Urothelium cell line (cell line): ENCODE results near the gene CCDC78.
"Not testable (repeated sequence)": the region's sequence is repeated elsewhere in the genome, so short reads cannot be mapped to it uniquely, and the experiment has no call there.

Experiments
- DNase-seq: peaks from one replicate; pipeline ENCODE4 v3.0.0; 2011; ENCODE audit warnings: low spot score, mixed read lengths
- FAIRE-seq: peaks from 2 replicates; lab custom pipeline; 2011; peaks lifted over from hg19 to GRCh38; lab: Jason Lieb, UNC

The CCDC78 gene

GRCh38 chr16:700684-701584 is 25.3 kb downstream of the CCDC78 start:
- FAIRE-seq, result no peak
- DNase-seq, result peak; percentile 64

GRCh38 chr16:698911-699671 is 27.2 kb downstream of the CCDC78 start:
- no peak for FAIRE-seq
- no peak for DNase-seq

GRCh38 chr16:695355-696089 is 30.7 kb downstream of the CCDC78 start:
- FAIRE-seq (no peak), DNase-seq (no peak)

- FAIRE-seq, result no peak
Measured at GRCh38 chr16:694863-695354, 31.3 kb downstream of the CCDC78 start.

GRCh38 chr16:694187-694862 is 31.9 kb downstream of the CCDC78 start:
- FAIRE-seq, result no peak
- no peak for DNase-seq

More at GRCh38 chr16:694863-695354, 31.3 kb downstream of the CCDC78 start:
- no peak for DNase-seq

GRCh38 chr16:693766-694165 is 32.5 kb downstream of the CCDC78 start:
- DNase-seq, result no peak
- no peak for FAIRE-seq

GRCh38 chr16:693364-693763 is 32.9 kb downstream of the CCDC78 start:
- DNase-seq (no peak), FAIRE-seq (no peak)

- FAIRE-seq (no peak), DNase-seq (no peak)
Measured at GRCh38 chr16:692356-693108, 33.7 kb downstream of the CCDC78 start.

GRCh38 chr16:691242-691641 is 35.0 kb downstream of the CCDC78 start:
- DNase-seq, FAIRE-seq: not testable (repeated sequence)

- FAIRE-seq, result peak; percentile 68
Measured at GRCh38 chr16:689175-689897, 36.9 kb downstream of the CCDC78 start.

GRCh38 chr16:687499-687898 is 38.7 kb downstream of the CCDC78 start:
- no peak for FAIRE-seq
- DNase-seq, result no peak

More at GRCh38 chr16:689175-689897, 36.9 kb downstream of the CCDC78 start:
- DNase-seq, result no peak

- no peak for DNase-seq
- FAIRE-seq, result no peak
Measured at GRCh38 chr16:686459-687260, 39.6 kb downstream of the CCDC78 start.

GRCh38 chr16:685967-686366 is 40.3 kb downstream of the CCDC78 start:
- DNase-seq (no peak), FAIRE-seq (peak; percentile 27)

- no peak for FAIRE-seq
Measured at GRCh38 chr16:684961-685696, 41.1 kb downstream of the CCDC78 start.

GRCh38 chr16:684071-684794 is 42.0 kb downstream of the CCDC78 start, which contains the start of gene JMJD8:
TSS of gene JMJD8 (minus strand) at chr16:684334. CDS start at chr16:684319, 15 bp downstream.
- peak; percentile 94 for DNase-seq
- FAIRE-seq, result peak; percentile 35

More at GRCh38 chr16:684961-685696, 41.1 kb downstream of the CCDC78 start:
- no peak for DNase-seq

- FAIRE-seq, result peak; percentile 81
- DNase-seq, result no peak
Measured at GRCh38 chr16:683396-684070, 42.7 kb downstream of the CCDC78 start.
